Keratinocyte (primary cell): ENCODE data around the gene PTPRN2. TPM values are rescaled to one million over a fixed set of nuclear protein-coding genes. Genes with fewer than 3 reads are reported as not detected.

Experiments used
- DNase-seq: peaks from one replicate; pipeline ENCODE4 v3.0.0-alpha.2; 2011; ENCODE audit warnings: low read depth, missing footprints, low spot score
- FAIRE-seq: peaks from 2 replicates; lab custom pipeline; 2011; peaks lifted over from hg19 to GRCh38; lab: Jason Lieb, UNC
- H2AFZ ChIP-seq: 2 replicates; pipeline ENCODE4 v1.6.0; 2012; ENCODE audit warnings: low read length, control low read depth, inconsistent platforms; ENCODE audit not compliant: control insufficient read depth
- H3K27ac ChIP-seq: 2 replicates; pipeline ENCODE4 v1.5.1; 2011; ENCODE audit warnings: low read length; ENCODE audit not compliant: control insufficient read depth, insufficient read depth
- H3K27me3 ChIP-seq: 3 replicates; pipeline ENCODE4 v1.6.0; 2011; ENCODE audit warnings: low read length; ENCODE audit not compliant: control insufficient read depth, insufficient read depth; ENCODE audit errors: extremely low read depth
- H3K36me3 ChIP-seq, 2 experiments: 2 replicates in 1 of 2; 3 replicates in 1 of 2; pipeline ENCODE4 v1.5.1; 2011; ENCODE audit warnings: low read length in 2 of 2, mild to moderate bottlenecking in 1 of 2; ENCODE audit not compliant: control insufficient read depth in 2 of 2, insufficient read depth in 2 of 2; ENCODE audit errors: extremely low read depth in 1 of 2
- H3K4me1 ChIP-seq: 3 replicates; pipeline ENCODE4 v1.5.1; 2011; ENCODE audit warnings: low read length; ENCODE audit not compliant: control insufficient read depth, insufficient read depth; ENCODE audit errors: extremely low read depth
- H3K4me2 ChIP-seq: 3 replicates; pipeline ENCODE4 v1.6.0; 2011; ENCODE audit warnings: low read depth, low read length; ENCODE audit not compliant: control insufficient read depth, insufficient read depth; ENCODE audit errors: extremely low read depth
- H3K4me3 ChIP-seq, 3 experiments: fragments of 200-600 bp in 1 of 3; sonication (generic) in 1 of 3; 2 replicates in 2 of 3; 3 replicates in 1 of 3; pipeline ENCODE4 v1.5.1; 2011 to 2016; ENCODE audit warnings: low read length in 3 of 3, mild to moderate bottlenecking in 3 of 3, control low read depth in 2 of 3, inconsistent platforms in 1 of 3, low read depth in 1 of 3, mixed read lengths in 1 of 3, mixed run types in 1 of 3, moderate library complexity in 1 of 3; ENCODE audit not compliant: control insufficient read depth in 2 of 3, insufficient read depth in 2 of 3; ENCODE audit errors: extremely low read depth in 1 of 3
- H3K79me2 ChIP-seq: 2 replicates; pipeline ENCODE4 v1.6.0; 2012; ENCODE audit warnings: low read length; ENCODE audit not compliant: control insufficient read depth, insufficient read depth
- H3K9ac ChIP-seq: 3 replicates; pipeline ENCODE4 v1.6.0; 2011; ENCODE audit warnings: low read length; ENCODE audit not compliant: control insufficient read depth, insufficient read depth; ENCODE audit errors: extremely low read depth
- H3K9me1 ChIP-seq: 3 replicates; pipeline ENCODE4 v1.6.0; 2011; ENCODE audit warnings: low read length; ENCODE audit not compliant: control insufficient read depth, insufficient read depth; ENCODE audit errors: extremely low read depth
- H3K9me3 ChIP-seq: 2 replicates; pipeline ENCODE4 v1.5.1; 2012; ENCODE audit warnings: low read depth, low read length; ENCODE audit not compliant: control insufficient read depth
- H4K20me1 ChIP-seq: 3 replicates; pipeline ENCODE4 v1.6.0; 2011; ENCODE audit warnings: low read length; ENCODE audit not compliant: control insufficient read depth, insufficient read depth; ENCODE audit errors: extremely low read depth
- EZH2 ChIP-seq: IDR thresholded peaks from one replicate; pipeline ENCODE4 v1.6.1; 2012; ENCODE audit warnings: inconsistent platforms, mild to moderate bottlenecking, low read length, moderate library complexity
- dilution Hi-C: fragments of 300-500 bp; cut with MboI; formaldehyde crosslinking; loops from one replicate; pipeline ENCODE4 v1.7.0; 2020; ENCODE audit warnings: low sequenced_read_pairs; ENCODE audit not compliant: extremely low pct_ligation_motif_present
- polyA plus RNA-seq, 5 experiments: library from polyadenylated mRNA; depleted of rRNA in 3 of 5; stranded (reverse) in 3 of 5; stranded (forward) in 1 of 5; unstranded in 1 of 5; fragments of >200 nt; gene quantifications; 1 replicate in 1 of 5; 2 replicates in 3 of 5; 3 replicates in 1 of 5; pipeline versions ENCODE4 v1.2.1 to v1.2.3, GENCODE V29; 2011 to 2012; ENCODE audit warnings: missing spikeins in 2 of 5, low read depth in 1 of 5, low replicate concordance in 1 of 5
- TF ChIP-seq, protein P1 (sequence below), 3 experiments: IDR thresholded peaks in 1 of 3; conservative IDR thresholded peaks in 1 of 3; optimal IDR thresholded peaks in 1 of 3; 2 replicates in 2 of 3; 3 replicates in 1 of 3; pipeline versions ENCODE3 to v1.5.1; 2011; ENCODE audit warnings: low read length in 3 of 3, mild to moderate bottlenecking in 3 of 3, moderate library complexity in 2 of 3, control low read depth in 1 of 3, inconsistent platforms in 1 of 3; ENCODE audit not compliant: insufficient read depth in 2 of 3; ENCODE audit errors: extremely low read depth in 1 of 3

Gene PTPRN2
- polyA plus RNA-seq, 1 donor (not counting 4 experiments of a cell fraction or from before 2014, with no cell fraction given) = not detected

DNA sequence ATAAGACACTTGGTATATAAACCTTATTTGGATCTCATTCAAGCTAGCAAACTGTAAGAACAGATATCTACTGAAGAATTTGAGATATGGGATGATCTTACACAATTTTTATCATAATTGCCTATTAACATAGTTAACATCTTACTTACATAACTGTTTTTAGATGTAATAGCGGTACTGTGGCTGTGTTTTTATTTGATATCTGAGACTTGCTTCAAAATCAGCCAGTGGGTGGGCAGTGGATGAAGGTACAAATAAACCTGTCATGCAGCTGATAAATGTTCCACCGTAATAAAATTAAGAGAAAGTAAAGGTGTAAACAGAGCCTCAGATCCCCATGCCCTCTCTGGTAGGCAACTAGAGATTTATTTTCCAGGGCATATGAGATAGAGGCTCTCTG, 28.4 kb upstream of the PTPRN2 start:
- Histone ChIP-seq H4K20me1 (no peaks in the 10 kb centered on the region), H3K9me3 (no peaks in the 10 kb centered on the region), H2AFZ (no peak overlapping the region), H3K4me3 (no peak overlapping the region), H3K9me1 (no peaks in the 10 kb centered on the region), H3K9ac (no peak overlapping the region), H3K4me2 (no peak overlapping the region), H3K4me1 (no peaks in the 10 kb centered on the region), H3K36me3 (no peaks in the 10 kb centered on the region), H3K79me2 (no peaks in the 10 kb centered on the region), H3K27ac (no peak overlapping the region), H3K27me3 (no peaks in the 10 kb centered on the region)
- TF ChIP-seq EZH2 = no peak
- TF ChIP-seq, protein P1, sequence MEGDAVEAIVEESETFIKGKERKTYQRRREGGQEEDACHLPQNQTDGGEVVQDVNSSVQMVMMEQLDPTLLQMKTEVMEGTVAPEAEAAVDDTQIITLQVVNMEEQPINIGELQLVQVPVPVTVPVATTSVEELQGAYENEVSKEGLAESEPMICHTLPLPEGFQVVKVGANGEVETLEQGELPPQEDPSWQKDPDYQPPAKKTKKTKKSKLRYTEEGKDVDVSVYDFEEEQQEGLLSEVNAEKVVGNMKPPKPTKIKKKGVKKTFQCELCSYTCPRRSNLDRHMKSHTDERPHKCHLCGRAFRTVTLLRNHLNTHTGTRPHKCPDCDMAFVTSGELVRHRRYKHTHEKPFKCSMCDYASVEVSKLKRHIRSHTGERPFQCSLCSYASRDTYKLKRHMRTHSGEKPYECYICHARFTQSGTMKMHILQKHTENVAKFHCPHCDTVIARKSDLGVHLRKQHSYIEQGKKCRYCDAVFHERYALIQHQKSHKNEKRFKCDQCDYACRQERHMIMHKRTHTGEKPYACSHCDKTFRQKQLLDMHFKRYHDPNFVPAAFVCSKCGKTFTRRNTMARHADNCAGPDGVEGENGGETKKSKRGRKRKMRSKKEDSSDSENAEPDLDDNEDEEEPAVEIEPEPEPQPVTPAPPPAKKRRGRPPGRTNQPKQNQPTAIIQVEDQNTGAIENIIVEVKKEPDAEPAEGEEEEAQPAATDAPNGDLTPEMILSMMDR (optimal IDR thresholded peaks at IDR 0.05 in 1 of 3, IDR thresholded peaks at IDR 0.05 in 1 of 3, conservative IDR thresholded peaks at IDR 0.05 in 1 of 3; ENCODE audit: extremely low read depth in 1 of 3, insufficient read depth in 2 of 3, low read length in 3 of 3) = no peak
- no peak for DNase-seq
- no peak for FAIRE-seq
- dilution Hi-C loops = no loop called here

DNA sequence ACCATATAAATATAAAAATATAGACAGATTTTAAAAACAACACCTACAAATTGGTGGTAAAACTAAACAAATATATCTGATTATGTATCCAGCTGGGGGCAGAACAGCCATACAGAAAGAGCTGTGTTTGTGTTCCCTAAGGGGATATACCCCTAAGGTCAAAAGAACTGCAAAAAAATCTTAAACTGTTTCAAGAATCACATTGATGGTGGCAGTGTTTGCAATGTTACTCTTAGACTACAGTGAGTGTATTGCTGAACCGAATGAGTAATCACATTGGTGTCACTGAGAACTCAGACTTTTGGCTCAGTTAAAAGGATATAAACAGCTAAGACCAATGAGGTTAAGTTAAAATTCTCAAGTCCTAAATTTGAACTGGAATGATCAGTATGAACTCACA, 27.1 kb upstream of the PTPRN2 start:
- DNase-seq (no peak), FAIRE-seq (no peak)

More for the DNA sequence above, 27.1 kb upstream of the PTPRN2 start:
- H4K20me1 ChIP-seq = no peaks in the 10 kb centered on the region
- H3K4me3 ChIP-seq = no peak overlapping the region
- H3K9me3 ChIP-seq = no peaks in the 10 kb centered on the region
- H2AFZ ChIP-seq = no peak overlapping the region
- H3K9ac ChIP-seq = no peak overlapping the region
- dilution Hi-C loops = no loop called here
- H3K4me2 ChIP-seq = no peak overlapping the region
- no peak for TF ChIP-seq EZH2
- TF ChIP-seq, protein P1 (optimal IDR thresholded peaks at IDR 0.05 in 1 of 3, IDR thresholded peaks at IDR 0.05 in 1 of 3, conservative IDR thresholded peaks at IDR 0.05 in 1 of 3; ENCODE audit: extremely low read depth in 1 of 3, insufficient read depth in 2 of 3, low read length in 3 of 3) = no peak
- no peaks in the 10 kb centered on the region for H3K79me2 ChIP-seq
- no peaks in the 10 kb centered on the region for H3K36me3 ChIP-seq
- H3K27me3 ChIP-seq = no peaks in the 10 kb centered on the region
- H3K27ac ChIP-seq = no peak overlapping the region
- H3K9me1 ChIP-seq = no peaks in the 10 kb centered on the region
- H3K4me1 ChIP-seq = no peaks in the 10 kb centered on the region
